ENCODE data around the gene SHB.

The SHB gene

GRCh38 chr9:37926737-37927118 is 142.3 kb downstream of the SHB start:
- DNase-seq, result no peak

GRCh38 chr9:37925786-37926736 is 143.0 kb downstream of the SHB start:
- DNase-seq, result peak; percentile 38

GRCh38 chr9:37925006-37925405 is 144.0 kb downstream of the SHB start:
- no peak for DNase-seq

DNA sequence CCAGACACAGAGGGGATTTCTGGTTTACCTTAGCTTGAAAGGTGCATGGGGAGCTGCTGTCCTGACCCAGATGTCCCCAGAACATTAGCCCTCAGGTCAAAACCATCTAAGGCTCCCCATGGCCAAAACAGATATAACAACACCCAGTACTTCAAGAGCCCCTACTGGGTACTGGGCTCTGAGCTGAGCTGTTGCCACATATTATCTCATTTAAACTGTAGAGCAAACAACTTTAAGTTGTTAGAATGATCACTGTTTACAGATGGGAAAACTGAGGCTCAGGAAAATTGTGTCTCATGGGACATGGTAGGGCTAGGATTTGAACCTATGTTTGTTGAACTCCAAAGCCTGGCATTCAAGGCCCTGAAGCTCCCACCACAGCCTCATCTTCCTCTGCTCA is 144.5 kb downstream of the SHB start:
- DNase-seq, result no peak

DNA sequence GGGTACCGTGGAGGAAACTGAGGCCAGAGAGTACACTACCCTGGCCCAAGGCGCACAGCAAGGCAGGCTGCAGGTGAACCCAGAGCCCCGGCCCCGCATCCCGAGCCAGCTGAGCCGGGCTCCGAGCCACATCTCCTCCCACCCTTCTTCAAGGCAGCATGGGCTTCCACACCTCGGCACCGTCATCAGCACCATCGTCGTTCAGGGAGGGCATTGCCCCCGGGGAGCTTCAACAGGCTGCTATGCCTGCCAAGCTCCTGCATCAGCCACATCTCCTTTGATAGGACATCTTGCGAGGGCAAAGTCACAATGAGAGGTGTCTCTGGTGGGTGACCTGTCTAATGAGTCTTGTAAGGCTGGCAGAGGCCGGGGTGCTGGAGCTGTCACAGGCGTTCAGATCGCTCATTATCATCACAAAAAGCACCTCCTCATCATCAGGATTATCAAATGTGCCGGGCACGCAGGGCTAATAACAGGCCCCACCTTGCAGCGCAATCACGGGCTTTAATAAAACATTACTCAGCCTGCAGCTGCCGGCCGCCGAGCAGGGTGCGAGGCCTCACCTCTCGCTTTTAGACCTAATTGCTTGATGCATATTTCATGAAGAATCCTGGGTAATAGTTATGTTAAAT is 145.1 kb downstream of the SHB start:
- DNase-seq, result no peak

GRCh38 chr9:37923118-37923795 is 145.8 kb downstream of the SHB start:
- no peak for DNase-seq

DNA sequence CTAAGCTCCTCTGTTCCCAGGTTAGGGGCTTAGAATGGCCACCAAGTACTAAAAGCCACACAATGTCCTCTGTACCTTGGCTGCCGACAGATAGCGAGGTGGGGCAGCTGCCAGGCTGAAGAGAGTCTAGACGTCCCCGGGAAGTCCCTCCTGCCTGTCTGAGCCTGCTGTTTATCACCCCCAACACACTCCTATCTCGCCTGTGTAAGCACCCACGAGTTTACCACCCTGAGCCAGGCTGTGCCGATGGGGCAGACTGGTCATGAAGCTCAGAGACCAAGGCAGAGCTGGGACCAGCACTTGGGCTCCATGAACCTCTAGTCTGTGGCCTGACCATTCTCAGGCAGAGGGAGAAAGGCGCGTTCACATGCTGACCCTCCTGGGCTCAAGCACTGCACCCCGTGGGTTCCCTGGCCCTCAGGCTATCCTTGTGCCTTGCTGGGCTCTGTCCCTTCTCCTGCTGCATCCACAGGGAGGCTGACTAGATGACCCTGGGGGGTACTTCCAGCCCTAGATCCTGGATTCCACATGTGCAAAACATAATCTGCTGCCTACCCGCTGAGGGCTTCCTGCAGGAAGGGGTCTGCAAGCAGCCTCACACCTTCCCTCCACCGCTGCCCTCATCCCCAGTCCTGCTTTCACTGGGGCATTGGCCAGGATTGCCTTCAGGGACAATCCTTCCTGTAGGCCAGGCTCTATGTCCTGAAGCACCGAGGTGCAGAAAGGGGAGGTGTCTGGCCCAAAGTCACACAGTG is 146.5 kb downstream of the SHB start:
- no peak for DNase-seq

DNA sequence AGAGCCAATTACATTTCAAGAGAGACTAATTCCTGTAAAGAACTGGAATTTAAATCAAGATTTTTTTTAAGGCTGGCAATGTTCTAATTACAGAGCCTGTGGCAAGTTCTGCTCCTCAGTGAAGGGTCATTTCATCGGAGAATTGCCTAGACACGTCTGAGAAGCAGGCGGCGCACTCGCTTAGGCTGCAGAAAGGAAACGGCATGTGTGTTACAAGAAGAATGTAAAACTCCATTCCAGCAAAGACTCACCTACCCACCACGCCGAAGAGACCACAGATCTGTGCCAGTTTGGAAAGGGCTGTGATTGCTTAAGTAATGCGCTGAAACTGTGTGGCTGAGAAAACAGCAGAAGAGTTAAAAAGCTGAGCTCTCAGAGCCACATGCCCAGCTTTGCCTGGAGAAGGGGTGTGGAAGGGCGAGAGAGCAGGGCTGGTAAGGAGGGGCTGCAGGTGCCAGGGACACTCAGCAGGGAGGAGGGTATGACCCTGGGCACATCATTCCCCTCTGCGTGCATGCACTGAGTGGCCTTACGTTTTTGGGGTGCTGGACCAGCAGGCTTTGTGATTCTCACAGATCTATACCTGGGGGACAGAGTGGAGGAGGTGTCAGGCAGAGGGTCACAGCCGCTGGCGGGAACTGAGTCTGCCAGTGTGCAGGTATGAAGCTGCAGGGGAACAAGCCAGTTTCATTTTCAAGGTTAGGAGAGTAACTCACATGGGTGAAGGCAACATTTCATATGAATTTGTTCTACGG is 147.3 kb downstream of the SHB start:
- DNase-seq, result no peak

GRCh38 chr9:37921168-37921510 is 147.9 kb downstream of the SHB start:
- no peak for DNase-seq

GRCh38 chr9:37920471-37921167 is 148.4 kb downstream of the SHB start:
- no peak for DNase-seq

- DNase-seq, result no peak
Observed at GRCh38 chr9:37919956-37920335, 149.1 kb downstream of the SHB start.

GRCh38 chr9:37919246-37919955 is 149.6 kb downstream of the SHB start:
- DNase-seq, result no peak

DNA sequence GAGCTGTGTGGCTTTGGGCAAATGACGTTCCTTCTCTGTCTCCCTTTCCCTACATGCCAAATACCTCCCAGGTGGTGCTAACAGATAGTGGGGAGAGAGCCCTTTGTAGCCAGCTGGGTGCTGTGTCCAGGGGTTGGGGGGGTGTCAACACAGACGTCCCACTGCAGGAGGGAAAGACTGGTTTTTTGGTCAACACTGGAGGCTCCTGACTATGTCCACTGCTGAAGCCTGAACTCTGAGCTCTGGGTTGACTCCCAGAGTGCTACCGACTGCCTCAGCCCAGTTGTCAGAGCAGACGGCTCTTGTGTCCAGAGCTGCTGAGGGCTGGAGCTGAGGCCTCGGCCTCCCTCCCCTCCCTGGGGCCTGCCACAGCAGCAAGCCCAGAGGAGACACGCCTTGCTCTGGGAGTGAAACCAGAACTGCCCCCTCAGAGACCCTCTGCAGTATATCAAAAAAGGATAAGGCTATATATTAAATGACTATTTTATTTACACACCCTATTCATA is 150.3 kb downstream of the SHB start:
- DNase-seq, result no peak

- DNase-seq, result no peak
Observed at GRCh38 chr9:37917801-37918664, 151.0 kb downstream of the SHB start.

- no peak for DNase-seq
Observed at GRCh38 chr9:37917313-37917731, 151.7 kb downstream of the SHB start.

GRCh38 chr9:37916471-37917312 is 152.3 kb downstream of the SHB start:
- DNase-seq, result no peak

DNA sequence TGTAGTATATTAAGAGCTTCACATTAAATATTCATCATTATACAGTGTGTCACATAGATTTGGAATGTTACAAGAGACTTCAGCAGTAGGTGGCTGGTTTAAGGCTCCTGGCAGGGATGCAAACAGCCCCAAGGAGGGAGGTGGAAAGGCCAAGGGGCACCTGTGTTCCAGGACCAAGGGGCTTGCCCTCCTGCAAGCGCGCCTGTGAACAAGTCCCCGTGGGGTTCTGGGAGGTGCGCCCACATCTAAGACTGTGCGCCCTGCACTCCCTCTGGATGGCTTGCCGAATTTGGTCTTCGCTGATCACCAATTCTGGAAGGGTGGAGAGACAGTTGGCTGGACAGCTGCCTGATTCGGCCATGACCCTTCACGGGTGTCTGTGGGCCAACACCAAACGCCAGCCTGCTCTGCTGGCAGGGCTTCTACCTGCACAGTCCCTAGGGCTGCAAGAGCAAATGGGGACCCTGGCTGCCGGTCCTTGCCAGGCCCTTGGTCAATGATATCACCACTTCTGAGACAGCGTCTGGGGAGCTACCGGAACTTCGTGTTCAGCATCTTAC is 153.0 kb downstream of the SHB start:
- DNase-seq, result no peak

- DNase-seq, result no peak
Observed at GRCh38 chr9:37914701-37915358, 154.2 kb downstream of the SHB start.

All from kidney glomerular epithelial cell (primary cell).